HG03378 (cell line): Measurements from ENCODE around the gene AKIRIN2.
A peak's percentile ranks its signal among the peaks of the same experiment; 100 is the strongest.

Experiments used
- ATAC-seq: cut with Tn5 transposase; IDR thresholded peaks from one replicate; pipeline ENCODE4 v1.9.1; 2021; ENCODE audit warnings: mild to moderate bottlenecking, moderate library complexity; ENCODE audit not compliant: unreplicated experiment

AKIRIN2 gene

DNA sequence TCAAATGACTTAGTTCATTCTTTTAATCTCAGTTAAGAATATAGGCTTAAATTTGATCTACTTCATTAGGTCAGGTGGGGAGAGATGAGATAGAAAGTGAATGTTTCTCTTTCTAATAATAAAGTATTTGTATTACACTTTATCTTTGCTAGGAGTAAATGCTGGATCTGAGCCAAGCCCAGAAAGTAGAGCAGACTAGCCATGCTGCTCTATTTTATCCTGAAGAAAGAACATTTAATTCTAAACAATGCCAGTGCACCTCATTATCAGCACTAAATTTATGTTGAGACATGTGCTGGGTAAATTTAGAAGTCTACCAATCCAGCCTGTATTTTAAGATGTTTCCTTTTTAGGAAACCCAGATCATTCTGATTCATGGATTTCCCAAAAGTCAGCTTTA is 43.5 kb downstream of the AKIRIN2 start:
- ATAC-seq = no peak

DNA sequence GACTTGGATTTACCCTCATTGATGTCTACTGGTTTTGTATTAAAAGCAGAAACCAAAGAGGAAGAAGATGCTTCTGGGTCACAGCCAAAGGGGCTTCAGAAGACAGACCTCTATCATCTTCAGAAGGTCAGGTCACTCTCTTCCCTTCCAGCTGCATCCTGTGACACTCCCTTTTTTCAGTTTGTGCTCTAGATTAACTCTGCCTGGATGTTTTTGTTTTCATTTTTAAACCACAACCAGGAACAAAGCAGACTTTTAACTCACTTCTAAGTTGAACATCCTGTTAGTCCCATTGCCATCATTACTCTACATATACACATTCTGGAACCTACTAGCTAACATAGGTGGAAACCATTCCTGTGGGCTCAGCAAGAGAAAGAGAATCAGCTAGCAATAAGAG is 45.2 kb downstream of the AKIRIN2 start:
- ATAC-seq = peak; percentile 69

GRCh38 chr6:87655824-87656223 is 46.2 kb downstream of the AKIRIN2 start:
- no peak for ATAC-seq

GRCh38 chr6:87654875-87655454 is 47.1 kb downstream of the AKIRIN2 start:
- ATAC-seq = no peak

GRCh38 chr6:87654122-87654521 is 47.9 kb downstream of the AKIRIN2 start:
- ATAC-seq = no peak

DNA sequence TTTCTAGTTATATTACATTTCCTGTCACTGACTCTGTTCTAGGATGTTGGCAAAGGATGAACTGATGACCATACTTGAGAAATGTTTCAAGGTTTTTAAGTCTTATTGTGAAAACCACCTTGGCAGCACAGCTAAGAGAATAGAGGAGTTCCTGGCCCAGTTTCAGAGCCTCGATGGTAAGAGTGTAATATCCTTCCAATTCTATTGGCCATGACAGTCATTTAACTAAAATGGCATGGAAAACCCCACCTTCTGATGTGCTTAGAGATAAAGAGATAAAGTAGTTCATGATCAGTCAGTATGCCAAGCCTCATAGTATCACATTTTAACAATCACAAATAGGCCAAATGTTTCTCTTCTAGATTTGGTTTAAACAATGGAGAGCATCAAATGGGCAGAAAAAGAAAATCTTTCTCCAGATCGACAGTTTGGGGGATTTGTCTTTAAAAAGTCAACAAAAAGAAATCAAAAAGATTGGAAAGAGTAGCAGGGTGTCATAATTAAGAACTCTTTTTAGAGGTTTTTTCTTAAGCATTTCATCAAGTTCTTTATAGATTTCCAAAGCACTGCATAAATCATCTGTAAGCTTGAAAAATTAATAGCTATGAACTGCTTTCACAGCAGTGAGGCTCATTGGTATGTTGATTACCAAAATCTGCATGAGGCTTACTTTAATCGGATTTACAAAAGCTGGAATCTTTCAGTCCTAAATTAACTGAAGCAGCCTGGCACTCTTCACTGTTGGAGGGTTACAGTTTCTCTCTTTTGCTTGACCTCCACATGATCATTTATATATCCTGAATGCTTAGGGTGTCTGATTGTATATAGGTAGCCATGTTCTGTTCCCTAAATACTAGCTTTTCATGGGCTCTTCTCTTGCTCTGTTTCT is 48.7 kb downstream of the AKIRIN2 start:
- ATAC-seq = no peak

- peak; percentile 52 for ATAC-seq
Observed at GRCh38 chr6:87645080-87645479, 57.0 kb downstream of the AKIRIN2 start.

GRCh38 chr6:87641065-87641692 is 60.9 kb downstream of the AKIRIN2 start:
- ATAC-seq = no peak

- no peak for ATAC-seq
Observed at GRCh38 chr6:87639373-87639772, 62.7 kb downstream of the AKIRIN2 start.

DNA sequence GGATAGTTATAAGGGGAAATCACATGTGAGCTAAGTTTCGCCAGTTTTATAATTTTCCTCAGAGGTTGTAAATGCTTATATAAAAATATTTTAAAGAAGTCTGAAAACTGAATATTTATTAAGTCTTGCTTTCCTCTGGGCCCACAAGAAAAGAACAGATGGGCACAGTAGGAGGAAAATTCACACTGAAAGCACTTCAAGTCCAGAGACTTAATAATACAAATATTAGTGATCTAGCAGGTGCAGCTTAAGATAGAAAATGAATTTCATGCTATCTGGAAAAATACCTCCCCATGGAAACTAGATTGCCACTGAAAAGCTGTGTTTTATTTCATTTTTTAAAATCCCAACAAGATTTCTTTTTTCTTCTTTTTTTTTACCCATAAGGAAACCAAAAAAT is 64.9 kb downstream of the AKIRIN2 start:
- ATAC-seq = no peak

DNA sequence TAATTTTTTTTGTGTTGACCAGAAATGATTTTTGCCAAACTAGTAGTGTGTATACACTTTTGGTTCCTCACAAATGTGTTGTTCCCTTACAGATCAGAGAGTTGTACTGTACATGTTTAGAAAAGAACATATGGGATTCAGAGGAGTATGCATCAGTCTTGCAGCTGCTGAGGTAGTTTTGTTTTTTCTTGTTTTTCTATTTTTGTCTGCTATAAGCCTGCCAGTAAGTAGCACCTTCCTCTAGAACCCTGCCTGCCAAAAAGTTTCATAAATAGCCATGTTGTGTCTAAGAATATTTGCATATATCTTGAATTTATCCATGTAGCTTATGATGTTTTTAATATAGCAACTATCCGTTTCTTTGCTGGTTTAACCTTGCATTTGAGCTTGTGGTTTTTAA is 65.7 kb downstream of the AKIRIN2 start:
- ATAC-seq = no peak

DNA sequence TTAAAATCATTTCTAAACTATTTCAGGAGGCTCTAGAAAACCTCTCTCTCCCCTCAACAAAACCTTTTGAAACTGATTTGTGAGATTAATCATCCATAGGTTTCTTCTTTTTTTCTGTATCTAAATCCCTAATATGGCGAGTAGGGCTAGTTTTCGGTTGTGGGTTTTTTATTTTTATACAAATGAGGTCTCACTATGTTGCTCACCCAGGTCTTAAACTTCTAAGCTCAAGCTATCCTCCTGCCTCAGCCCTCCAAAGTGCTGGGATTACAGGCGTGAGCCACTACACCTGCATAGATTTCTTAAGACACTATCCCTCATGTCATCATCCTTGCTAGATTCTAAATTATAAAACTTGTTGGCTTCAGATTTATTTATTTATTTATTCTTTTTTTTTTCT is 68.2 kb downstream of the AKIRIN2 start:
- no peak for ATAC-seq

DNA sequence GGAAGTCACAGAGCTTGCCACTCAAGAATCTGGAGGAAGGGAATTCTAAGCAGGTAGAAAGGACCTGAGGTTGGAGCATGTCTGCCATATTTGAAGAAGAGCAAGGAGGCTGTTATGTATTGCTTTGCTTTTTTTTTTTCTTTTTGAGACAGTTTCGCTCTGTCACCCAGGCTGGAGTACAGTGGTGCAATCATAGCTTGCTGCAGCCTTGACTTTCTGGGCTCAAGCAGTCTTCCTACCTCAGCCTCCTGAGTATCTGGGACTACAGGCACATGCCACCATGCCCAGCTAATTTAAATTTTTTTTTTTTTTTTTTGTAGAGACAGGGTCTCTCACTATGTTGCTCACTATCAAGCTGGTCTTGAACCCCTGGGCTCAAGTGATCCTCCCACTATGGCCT is 71.3 kb downstream of the AKIRIN2 start:
- ATAC-seq = no peak

GRCh38 chr6:87628881-87629280 is 73.2 kb downstream of the AKIRIN2 start:
- no peak for ATAC-seq

DNA sequence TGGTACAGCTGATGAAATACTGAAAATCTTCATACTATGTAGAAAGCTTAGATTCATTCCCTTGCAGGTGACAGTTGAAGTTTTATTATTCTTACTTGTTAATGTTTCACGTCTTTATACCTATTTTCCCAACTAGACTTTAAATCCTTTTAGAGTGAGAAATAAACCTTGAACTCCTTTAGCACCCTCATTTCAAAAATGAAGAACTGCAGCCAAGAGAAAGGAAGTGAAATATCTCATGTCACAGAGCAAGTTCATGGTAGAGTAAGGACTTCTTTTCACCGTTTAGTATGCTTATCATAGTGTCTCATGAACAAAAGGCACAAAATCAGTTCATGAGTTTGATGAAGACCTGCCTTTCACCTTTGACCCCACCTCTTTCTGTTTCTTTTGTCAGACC is 73.6 kb downstream of the AKIRIN2 start:
- ATAC-seq = no peak
